NCI-H446 (cell line): Measurements from ENCODE around the gene MTA3.
"Not testable (repeated sequence)": the region's sequence is repeated elsewhere in the genome, so short reads cannot be mapped to it uniquely, and the experiment has no call there.

Experiments used
- DNase-seq, 2 experiments: peaks; one replicate each; lab custom pipeline; 2025; lab: John Stamatoyannopoulos, UW

MTA3 gene

DNA sequence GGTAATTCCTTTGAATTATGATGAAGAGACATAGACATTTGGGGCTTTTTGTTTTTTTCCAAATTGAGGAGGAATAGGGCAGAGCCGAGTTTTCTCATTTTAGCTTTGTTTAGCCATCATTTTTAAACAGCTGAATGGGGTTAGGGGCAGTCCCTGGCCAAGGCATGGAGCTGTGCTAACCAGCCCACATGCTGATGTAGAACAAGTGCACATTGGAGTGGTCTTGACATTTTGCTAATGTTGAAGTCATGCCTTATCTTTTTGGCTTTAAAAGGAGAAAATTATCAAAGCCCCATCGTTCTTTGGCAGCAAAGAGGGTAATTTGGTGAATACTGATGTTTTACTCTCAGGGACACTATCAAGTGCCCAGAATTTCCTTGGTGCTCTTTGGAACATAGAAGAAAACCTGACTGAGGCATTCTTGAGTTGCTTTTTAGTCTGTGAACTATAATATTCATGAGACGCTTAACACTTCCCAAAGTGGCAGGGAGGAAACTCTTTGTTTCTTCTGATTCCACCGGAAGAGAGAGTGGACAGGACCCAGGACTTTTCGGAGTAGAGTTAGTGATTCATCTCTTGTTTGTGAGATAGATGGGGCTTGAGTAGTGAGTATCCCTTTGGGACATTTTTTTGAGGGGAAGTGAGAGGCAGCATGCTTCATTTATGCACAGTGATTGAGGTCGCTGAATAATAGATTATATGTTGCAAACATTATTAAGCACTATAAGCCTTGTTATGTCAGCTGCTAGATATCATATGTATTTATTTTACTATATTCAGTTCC, 45.0 kb downstream of the MTA3 start:
- DNase-seq = no peak

DNA sequence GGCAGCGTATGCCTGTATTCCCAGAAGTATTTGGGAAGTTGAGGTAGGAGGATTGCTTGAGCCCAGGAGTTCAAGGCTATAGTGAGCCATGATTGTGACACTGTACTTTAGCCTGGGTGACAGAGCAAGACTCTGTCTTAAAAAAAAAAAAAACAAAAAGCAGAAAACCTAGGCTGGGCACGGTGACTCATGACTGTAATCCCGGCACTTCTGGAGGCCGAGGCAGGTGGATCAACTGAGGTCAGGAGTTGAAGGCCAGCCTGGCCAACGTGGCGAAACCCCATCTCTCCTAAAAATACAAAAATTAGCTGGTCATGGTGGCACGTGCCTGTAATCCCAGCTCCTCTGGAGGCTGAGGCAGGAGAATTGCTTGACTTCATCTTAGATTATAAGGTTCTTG, 46.4 kb downstream of the MTA3 start:
- DNase-seq = no peak

DNA sequence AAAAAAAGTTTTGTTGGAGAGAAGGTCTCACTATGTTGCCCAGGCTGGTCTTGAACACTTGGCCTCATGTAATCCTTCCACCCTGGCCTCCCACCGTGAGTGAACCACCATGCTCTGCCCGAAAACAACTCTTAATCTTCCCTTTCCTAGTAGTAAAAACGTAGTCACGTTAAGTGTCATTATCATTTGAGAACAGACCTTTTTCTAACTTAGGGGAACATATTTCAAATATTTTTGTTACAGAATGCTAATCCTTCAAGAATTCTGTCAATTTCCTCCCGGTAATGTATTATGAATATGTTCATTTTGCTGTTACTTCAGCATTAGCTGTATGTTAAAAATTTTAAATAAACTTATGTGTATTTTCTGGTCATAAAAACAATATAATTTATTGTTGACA, 49.7 kb downstream of the MTA3 start:
- DNase-seq = no peak

DNA sequence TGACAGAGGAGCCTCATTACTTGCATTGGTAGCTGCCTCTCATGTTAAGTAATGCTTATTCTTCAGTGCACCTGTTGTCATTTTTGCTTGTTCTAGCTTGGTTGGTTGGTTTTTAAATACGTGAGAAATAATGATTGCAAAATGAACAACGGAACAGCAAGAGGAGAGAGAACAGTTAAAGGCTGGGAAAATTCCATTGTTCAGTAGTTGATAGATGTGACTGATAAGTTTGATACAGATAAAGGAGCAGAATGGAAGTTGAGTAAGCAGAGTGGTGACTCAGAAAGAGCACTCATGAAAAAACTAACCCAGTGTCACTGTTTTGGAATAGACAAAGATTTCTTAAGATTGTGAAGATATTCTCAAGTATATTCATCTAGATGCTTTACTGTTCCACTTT, 50.5 kb downstream of the MTA3 start:
- no peak for DNase-seq

DNA sequence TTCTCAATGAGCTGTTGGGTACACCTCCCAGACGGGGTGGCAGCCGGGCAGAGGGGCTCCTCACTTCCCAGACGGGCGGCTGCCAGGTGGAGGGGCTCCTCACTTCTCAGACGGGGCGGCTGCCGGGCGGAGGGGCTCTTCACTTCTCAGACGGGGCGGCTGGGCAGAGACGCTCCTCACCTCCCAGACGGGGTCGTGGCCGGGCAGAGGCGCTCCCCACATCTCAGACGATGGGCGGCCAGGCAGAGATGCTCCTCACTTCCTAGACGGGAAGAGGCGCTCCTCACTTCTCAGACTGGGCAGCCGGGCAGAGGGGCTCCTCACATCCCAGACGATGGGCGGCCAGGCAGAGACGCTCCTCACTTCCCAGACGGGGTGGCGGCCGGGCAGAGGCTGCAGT, 53.2 kb downstream of the MTA3 start:
- DNase-seq = not testable (repeated sequence)

DNA sequence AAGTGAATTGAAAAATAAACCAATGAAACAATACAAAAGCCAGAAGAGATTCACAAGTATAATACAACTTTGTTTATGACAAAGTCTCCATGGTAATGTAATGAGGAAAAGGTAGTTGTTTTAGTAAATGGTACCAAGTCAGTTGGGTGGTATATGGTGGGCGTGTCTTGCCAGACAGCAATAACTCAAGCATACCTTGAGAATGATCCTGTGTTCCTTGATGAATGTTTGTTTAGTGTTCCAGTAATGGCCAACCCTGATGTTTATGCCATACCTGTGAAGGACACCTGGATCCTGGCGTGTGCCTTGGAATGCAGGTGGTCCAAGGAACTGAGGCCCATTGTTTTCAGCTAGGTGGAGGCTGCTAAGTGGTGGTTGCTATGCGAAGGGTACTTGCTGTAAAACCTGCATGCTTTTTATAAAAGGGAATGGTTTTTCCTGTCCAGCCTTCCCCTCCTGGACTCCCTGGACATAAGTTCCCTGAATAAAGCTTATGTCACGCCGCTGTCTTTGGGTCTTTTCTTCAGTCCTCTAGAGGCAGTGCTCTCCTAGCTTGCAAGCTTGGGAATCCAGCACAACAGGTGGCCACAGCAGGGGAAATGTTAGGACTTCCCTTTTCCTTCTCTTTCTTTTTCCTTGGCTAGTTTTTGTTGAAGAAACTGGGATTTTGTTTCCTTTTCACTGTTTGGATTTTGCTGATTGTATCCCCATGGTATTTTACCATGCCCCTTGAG, 54.7 kb downstream of the MTA3 start:
- no peak for DNase-seq

DNA sequence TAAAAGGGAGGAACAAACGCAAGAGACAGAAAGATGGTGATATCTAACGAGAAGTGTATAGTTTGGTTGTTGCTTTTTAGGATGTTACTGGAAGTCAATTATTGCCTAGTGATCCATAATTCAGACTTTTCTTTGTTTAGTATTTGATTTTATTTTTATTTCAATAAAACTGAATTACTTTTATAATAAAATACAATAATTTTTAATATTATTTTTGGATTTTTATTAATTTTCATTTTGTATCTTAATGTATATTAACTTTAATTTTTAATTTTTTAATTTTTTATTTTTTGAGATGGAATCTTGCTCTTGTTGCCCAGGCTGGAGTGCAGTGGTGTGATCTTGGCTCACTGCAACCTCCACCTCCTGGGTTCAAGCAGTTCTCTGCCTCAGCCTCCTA, 55.6 kb downstream of the MTA3 start:
- DNase-seq = no peak

DNA sequence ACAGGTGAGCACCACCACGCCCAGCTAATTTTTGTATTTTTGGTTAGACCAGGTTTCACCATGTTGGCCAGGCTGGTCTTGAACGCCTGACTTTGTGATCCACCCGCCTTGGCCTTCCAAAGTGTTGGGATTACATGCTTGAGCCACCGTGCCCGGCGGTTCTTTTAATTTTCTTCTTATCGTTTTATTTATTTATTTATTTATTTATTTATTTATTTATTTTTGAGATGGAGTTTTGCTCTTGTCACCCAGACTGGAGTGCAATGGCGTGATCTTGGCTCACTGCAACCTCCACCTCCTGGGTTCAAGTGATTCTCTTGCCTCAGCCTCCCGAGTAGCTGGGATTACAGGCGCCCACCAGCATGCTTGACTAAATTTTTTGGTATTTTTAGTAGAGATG, 59.6 kb downstream of the MTA3 start:
- DNase-seq = not testable (repeated sequence)

DNA sequence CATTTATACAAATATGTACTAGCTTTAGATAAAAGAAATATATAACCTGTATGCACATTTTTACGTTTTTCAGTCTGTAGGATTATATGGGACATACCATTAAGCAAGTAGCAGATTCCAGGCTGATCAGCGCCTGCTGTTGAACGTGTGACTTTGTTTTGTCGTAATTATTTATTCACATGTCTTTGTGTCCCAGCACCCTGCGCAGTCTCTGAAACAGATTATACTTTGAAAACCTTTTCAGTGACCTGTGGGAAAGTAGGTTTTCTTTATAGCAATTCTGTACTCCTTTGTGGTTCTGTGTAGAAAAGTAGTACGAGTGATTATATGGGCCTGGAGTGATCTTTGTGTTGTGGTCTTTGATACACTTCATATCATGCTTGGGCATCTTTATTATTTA, 68.5 kb downstream of the MTA3 start:
- no peak for DNase-seq

DNA sequence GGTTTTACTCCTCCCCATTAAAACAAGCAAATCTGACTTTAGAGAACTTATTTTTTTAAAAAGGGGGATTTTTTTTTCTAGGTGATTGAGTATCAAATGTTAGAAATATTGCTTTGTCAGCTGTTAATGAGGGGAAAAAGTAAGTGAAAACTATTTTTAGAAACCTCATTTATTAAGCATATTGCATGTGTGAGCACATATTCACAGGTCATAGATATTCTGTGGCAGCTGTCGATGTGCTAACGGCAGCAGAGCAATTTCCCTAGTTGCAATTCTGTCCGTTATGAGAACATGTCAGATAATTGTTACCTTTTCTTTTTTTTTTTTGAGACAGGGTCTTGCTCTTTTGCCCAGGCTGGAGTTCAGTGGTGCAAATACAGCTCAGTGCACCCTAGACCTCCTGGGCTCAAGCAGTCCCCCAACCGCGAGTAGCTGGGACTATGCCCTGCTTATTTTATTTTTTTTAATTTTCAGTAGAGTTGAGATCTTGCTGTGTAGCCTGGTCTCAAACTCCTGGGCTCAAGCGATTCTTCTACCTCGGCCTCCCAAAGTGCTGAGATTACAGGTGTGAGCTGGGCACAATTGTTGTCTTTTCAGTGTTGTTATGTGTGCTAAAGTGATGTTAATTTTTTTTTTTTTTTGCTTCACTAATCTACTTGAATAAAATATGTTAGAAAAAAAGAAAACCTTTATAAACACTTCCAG, 69.8 kb downstream of the MTA3 start:
- no peak for DNase-seq

DNA sequence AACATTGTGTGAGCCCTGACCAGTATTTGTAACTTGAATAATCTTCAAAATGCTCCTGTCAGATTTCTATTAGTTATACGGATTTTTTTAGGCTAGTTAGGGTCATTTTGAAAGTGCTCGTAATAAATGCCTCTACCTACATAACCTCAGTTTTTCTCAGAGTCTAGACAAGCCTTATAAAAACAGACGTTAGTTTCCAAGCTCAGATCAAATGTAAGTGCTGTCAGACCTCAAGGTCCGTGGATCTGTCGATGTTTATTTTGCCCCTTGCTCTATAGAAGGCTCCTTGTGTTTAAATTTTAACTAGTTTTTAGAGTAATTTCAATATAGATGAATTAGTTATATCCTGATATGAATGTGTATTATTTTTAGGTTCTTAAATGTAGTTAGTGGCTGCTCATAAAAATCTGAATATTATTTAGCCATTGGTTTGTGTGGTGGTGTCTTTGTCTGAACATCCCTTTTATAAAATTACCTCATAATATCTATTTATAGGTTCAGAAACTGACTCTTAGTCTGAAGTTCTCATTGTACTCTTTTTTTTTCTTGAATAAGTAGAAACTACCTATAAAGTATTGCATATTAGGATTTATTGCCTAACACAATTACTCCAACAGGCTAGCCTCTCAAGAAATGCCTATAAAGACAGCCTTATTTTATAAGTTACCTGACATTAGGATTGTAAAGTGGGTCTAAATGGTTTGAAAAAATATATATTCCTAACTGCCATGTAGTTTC, 71.1 kb downstream of the MTA3 start:
- no peak for DNase-seq

DNA sequence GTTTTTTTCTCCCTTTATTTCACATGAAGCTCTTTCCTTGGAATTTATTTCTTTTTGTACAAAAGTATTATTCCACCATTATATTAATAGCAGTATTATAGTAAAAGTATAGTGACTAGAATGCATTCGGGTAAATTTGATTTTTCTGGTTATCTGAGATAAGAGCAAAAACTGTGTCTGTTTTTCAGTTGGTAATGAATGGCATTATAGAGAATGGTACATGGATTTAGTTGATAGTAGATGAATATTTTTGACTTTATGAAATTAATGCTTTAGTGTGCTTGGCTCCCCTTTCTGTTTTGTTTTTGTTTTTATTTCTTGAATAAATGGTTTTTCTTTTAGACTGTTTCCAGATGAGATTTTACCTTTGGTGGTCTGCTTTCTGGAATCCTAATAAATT, 71.8 kb downstream of the MTA3 start:
- DNase-seq = no peak

DNA sequence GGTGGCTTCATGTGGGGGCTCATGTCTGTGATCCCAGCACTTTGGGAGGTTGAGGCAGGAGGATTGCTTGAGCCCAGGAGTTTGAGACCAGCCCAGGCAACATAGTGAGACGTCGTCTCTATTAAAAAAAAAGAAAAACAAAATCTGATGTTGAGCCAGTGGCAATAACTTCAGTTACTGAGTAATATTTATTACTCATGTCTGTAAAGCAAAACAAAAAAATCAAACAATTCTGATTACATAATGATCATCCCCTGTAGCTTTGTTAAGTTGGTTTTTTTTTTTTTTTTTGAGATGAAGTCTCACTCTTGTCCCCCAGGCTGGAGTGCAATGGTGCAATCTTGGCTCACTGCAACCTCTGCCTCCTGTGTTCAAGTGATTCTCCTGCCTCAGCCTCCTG, 73.9 kb downstream of the MTA3 start:
- DNase-seq = not testable (repeated sequence)

DNA sequence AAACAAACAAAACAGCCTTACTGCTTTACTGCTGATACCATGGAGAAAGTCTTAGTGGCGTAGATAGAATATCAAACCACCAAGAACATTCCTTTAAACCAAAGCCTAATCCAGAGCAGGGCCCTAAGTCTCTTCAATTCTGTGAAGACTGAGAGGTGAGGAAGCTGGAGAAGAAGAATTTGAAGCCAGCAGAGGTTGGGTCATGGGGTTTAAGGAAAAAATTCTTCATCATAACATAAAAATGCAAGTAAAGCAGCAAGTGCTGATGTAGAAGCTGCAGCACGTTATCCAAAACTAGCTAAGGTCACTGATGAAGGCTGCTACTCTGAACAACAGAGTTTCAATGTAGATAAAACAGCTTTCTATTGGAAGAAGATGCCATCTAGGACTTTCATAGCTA, 77.1 kb downstream of the MTA3 start:
- DNase-seq = no peak

DNA sequence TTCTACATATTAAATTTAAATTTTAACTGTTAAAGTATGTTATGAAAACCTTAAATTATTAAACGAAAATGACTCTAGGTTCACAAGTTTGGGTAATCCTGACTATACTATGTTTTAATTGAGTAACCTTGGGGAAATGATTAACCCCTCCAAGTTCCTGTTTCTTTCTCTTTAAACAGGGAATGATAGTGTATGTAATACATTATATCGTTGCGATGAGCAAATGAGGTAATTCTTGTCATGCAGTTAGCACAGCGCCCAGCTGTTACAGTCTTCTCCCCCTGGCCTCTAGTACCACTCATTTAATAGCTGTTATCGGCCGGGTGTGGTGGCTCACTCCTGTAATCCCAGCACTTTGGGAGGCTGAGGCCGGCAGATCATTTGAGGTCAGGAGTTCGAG, 80.4 kb downstream of the MTA3 start:
- DNase-seq = no peak

DNA sequence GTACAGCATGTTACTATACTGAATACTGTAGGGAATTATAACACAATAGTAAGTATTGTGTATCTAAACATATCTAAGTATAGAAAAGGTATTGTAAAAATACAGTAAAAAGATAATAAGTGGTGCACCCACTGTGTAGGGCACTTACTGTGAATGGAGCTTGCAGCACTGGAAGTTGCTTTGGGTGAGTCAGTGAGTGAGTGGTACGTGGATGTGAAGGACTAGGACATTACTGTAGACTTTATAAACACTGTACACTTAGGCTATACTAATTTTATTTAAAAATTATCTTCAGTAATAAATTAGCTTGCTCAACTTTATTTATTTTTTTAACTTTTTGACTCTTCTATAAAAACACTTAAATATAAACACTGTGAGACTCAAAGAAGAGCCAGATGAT, 82.6 kb downstream of the MTA3 start:
- no peak for DNase-seq

DNA sequence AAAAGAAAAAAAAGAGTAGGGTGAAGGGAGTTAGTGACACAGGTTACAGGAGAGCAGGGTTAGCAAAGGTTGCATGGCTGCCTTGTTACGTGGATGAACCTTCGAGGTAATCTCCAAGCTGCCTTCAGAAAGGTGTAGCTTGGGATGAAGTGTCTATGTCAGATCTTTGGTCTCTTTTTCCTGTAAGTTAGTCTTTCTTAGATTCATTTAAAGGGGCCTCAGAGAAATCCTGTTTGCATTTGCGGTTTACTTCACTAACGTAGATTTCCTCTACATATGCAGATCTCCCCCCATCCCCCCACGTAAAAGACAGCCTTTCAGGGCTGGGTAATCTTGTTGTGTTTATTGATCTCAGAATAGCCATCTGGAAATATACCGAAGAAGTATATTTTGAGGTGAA, 83.7 kb downstream of the MTA3 start:
- DNase-seq = no peak

DNA sequence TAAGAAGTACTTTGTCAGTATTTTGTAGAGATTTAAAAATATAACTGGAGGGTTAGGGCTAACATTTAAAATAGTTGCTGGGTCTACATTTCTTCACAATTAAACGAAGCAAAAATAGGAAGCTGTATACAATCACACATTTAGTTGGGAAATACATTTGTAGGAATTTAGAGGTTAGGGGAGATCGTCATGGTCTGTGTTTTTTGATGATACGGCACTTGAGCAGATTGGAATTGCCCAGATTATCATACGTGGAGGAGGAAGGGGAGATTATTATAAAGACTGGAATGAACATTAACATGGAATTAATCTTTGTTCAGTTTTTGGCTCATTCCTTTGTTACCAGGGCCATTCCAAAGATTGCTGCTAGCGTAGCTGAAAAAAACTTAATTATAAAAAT, 84.6 kb downstream of the MTA3 start:
- no peak for DNase-seq

DNA sequence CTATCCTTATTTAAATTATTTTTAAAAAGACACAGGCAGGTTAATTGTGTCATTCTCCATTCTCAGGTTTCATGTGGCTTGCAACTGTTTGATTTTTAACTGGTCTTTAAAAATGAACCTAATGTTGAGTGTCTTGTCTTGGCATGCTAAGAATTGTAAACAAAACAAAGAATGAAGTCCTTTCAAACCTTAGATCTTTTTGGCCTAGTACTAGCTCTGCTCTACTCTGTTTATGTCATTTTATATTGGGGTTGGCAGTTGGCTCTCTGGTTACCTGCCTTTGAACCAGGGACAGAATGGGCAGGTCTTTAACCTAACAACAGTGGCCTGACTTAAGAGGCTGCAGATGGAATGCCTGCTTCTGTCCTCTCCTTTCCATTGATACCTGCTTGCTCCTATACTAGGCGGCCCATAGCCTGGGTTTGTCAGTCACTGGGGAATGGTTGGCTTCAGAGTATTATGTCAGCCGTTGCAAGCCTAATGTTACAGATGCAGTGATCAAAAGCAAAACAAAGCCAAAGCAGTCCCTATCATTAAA, 85.5 kb downstream of the MTA3 start:
- no peak for DNase-seq

DNA sequence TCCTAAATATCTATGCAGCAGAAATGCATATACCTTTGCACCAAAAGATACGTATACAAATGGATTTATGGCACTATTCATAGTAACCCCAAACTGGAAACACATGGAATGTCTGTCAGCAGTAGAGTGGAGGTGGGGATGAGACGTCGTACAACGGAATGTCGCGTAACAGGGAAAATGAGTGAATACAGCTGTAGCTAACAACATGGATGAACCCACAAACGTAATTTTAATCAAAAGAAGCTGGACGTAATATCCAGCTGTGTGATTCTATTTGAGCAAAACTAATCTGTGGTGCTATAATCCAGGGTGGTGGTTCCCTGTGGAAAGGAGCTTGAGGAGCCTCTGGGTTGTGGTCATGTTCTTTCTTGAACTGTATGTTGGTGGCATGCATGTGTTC, 89.9 kb downstream of the MTA3 start:
- no peak for DNase-seq

DNA sequence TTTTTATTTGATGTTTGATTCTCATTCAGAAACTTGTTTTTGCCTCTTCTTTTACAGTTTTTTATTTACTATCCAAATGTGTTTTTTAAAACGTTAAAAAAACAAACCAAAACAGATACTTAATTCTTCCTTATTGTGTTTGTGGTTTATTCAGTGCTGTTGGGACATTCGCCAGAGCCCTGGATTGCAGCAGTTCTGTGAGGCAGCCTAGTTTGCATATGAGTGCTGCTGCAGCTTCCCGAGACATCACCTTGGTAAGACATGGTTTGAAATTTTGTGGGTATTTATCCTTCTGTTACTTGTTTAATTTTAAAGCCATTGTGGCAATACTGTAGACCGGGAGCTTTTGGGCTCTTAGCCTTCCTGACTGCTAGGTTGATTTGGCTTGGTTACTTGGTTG, 91.2 kb downstream of the MTA3 start:
- DNase-seq = no peak

DNA sequence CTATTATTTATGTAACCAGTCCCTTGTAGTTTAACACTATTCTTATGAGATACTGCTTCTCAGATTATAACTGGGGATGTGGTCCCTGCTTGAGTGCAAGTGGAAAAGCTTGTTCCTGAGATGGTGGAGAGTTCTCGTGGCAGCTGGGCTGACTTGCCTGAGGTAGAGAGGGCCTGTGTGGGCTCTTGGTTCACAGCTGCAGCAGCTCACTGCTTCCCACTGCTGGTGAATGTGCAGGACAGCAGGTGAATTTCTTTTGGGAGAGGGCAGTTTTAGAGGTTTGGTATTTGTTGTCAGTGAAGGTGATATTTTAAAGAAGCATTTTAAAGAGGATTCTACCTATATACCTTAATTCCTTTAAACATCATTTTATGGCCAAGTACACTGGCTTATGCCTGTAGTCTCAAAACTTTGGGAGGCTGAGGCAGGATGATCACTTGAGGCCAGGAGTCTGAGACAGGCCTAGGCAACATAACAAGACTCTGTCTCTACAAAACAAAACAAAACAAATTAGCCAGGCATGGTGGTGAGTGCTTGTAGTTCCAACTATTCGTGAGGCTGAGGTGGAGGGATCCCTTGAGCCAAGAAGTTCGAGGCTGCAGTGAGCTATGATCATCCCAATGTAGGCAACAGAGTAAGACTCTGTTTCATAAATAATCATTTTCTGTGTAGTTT, 94.8 kb downstream of the MTA3 start:
- DNase-seq = peak; percentile 44 to 73
